MV-4-11 (cell line): ENCODE data around the gene OTOP1.
"Not testable (repeated sequence)": the region's sequence is repeated elsewhere in the genome, so short reads cannot be mapped to it uniquely, and the experiment has no call there.

Experiments
- DNase-seq: peaks from one replicate; lab custom pipeline; 2025; lab: John Stamatoyannopoulos, UW

Gene OTOP1

GRCh38 chr4:4233610-4234009, 6.9 kb upstream of the OTOP1 start:
- DNase-seq: no peak

- no peak for DNase-seq
These were observed 1.6 kb upstream of the OTOP1 start for GRCh38 chr4:4228356-4228668.

GRCh38 chr4:4227510-4228355, 1.0 kb upstream of the OTOP1 start:
- no peak for DNase-seq

GRCh38 chr4:4225915-4226605, 669 bp downstream of the OTOP1 start:
- no peak for DNase-seq

GRCh38 chr4:4217113-4217512, 9.6 kb downstream of the OTOP1 start:
- DNase-seq: no peak

GRCh38 chr4:4216648-4217047, 10.1 kb downstream of the OTOP1 start:
- DNase-seq: no peak

GRCh38 chr4:4213674-4214073, 13.1 kb downstream of the OTOP1 start:
- not testable (repeated sequence) for DNase-seq

- no peak for DNase-seq
These were observed 20.5 kb downstream of the OTOP1 start for GRCh38 chr4:4206204-4206603.

- DNase-seq: no peak
These were observed 22.4 kb downstream of the OTOP1 start for GRCh38 chr4:4204401-4204745.

GRCh38 chr4:4203688-4204400, 22.9 kb downstream of the OTOP1 start:
- no peak for DNase-seq

GRCh38 chr4:4202510-4202909, 24.2 kb downstream of the OTOP1 start:
- DNase-seq: no peak

GRCh38 chr4:4200624-4201023, 26.1 kb downstream of the OTOP1 start:
- no peak for DNase-seq

GRCh38 chr4:4195354-4195753, 31.4 kb downstream of the OTOP1 start:
- DNase-seq: no peak

- not testable (repeated sequence) for DNase-seq
These were observed 38.2 kb downstream of the OTOP1 start for GRCh38 chr4:4188557-4188956.

GRCh38 chr4:4185528-4185927, 41.2 kb downstream of the OTOP1 start:
- DNase-seq: no peak

GRCh38 chr4:4182835-4183568, 43.7 kb downstream of the OTOP1 start:
- DNase-seq: no peak

- DNase-seq: no peak
These were observed 56.1 kb downstream of the OTOP1 start for GRCh38 chr4:4170596-4171150.

- DNase-seq: not testable (repeated sequence)
These were observed 58.5 kb downstream of the OTOP1 start for GRCh38 chr4:4167981-4168780.

- not testable (repeated sequence) for DNase-seq
These were observed 59.7 kb downstream of the OTOP1 start for GRCh38 chr4:4166986-4167385.

GRCh38 chr4:4165701-4166392, 60.9 kb downstream of the OTOP1 start:
- DNase-seq: peak; percentile 1
